Activated naive CD4-positive, alpha-beta T cell treated with anti-CD3 and anti-CD28 coated beads for 36 hours (primary cell): ENCODE measurements around the gene R3HCC1L. TPM values are rescaled to one million over a fixed set of nuclear protein-coding genes. Genes with fewer than 3 reads are reported as not detected.
"Not testable (repeated sequence)": the region's sequence is repeated elsewhere in the genome, so short reads cannot be mapped to it uniquely, and the experiment has no call there.

Experiments
- CTCF ChIA-PET: fragments of 350-600 bp; sonication (Branson Sonifier 250); formaldehyde crosslinking; loops from one replicate; lab custom pipeline; 2021; ENCODE audit warnings: antibody characterized with exemption; lab: Charles Lee
- DNase-seq: peaks from one replicate; pipeline ENCODE4 v3.0.0-alpha.2; 2020
- H3K27ac Mint-ChIP-seq: one replicate; pipeline ENCODE4 v1.8.0; 2021; ENCODE audit warnings: mild to moderate bottlenecking, mixed read lengths
- H3K27me3 Mint-ChIP-seq: one replicate; pipeline ENCODE4 v1.8.0; 2021; ENCODE audit warnings: low read depth, mixed read lengths
- H3K36me3 Mint-ChIP-seq: one replicate; pipeline ENCODE4 v1.8.0; 2021; ENCODE audit warnings: low read depth, mixed read lengths
- H3K4me1 Mint-ChIP-seq: one replicate; pipeline ENCODE4 v1.8.0; 2021; ENCODE audit warnings: low read depth, mixed read lengths
- H3K4me3 Mint-ChIP-seq: one replicate; pipeline ENCODE4 v1.8.0; 2021; ENCODE audit warnings: mild to moderate bottlenecking, moderate library complexity, mixed read lengths
- H3K9me3 Mint-ChIP-seq: one replicate; pipeline ENCODE4 v1.8.0; 2021; ENCODE audit warnings: mixed read lengths
- intact Hi-C: fragments of 100-400 bp; cut with micrococcal nuclease; formaldehyde crosslinking; loops from one replicate; pipeline ENCODE4 v1.15.1; 2023
- total RNA-seq, 2 experiments: library from RNA; stranded (reverse); gene quantifications; one replicate each; pipeline ENCODE4 v1.2.3, GENCODE V29; 2021

Gene R3HCC1L
- total RNA-seq, 2 experiments from 2014 or later, result 13.4 to 13.6 TPM

GRCh38 chr10:98135222-98135899 lies 904 bp downstream of the R3HCC1L start:
- Mint-ChIP-seq H3K36me3 (peaks cover 4% of the 10 kb centered on the region), H3K4me1 (peaks cover 42% of the 10 kb centered on the region), H3K9me3 (no peaks in the 10 kb centered on the region), H3K27me3 (no peaks in the 10 kb centered on the region), H3K4me3 (peak overlapping the region; percentile 89), H3K27ac (peak overlapping the region; percentile 96)
- intact Hi-C loops, result loop anchor here (1.0 to 10.0 kb wide), 7 partner anchors 283 to 1597 kb away; partner anchors contain the start of genes COX15, CUTC, GOT1 and SLC25A28
- DNase-seq, result no peak
- CTCF ChIA-PET, result interaction anchor here (1.5 kb wide), 1 partner anchor 36 kb away, joined by 4 read pairs; no protein-coding TSS in a partner anchor

- H3K4me3 Mint-ChIP-seq, CTCF ChIA-PET, H3K27me3 Mint-ChIP-seq: not testable (repeated sequence)
Observed at GRCh38 chr10:98136775-98137174, 2.3 kb downstream of the R3HCC1L start.

GRCh38 chr10:98138031-98138430 lies 3.6 kb downstream of the R3HCC1L start:
- peaks cover 4% of the 10 kb centered on the region for H3K36me3 Mint-ChIP-seq
- H3K4me3 Mint-ChIP-seq, result no peak overlapping the region
- H3K27me3 Mint-ChIP-seq, result no peaks in the 10 kb centered on the region
- no peaks in the 10 kb centered on the region for H3K9me3 Mint-ChIP-seq
- CTCF ChIA-PET, result interaction anchor here (0.7 kb wide), 1 partner anchor 59 kb away, joined by 3 read pairs; no protein-coding TSS in a partner anchor
- H3K27ac Mint-ChIP-seq, result peak overlapping the region; percentile 14
- H3K4me1 Mint-ChIP-seq, result peaks cover 65% of the 10 kb centered on the region
- no peak for DNase-seq
- intact Hi-C loops, result loop anchor here (5.0 to 10.0 kb wide), 4 partner anchors 286 to 1551 kb away; partner anchors contain the start of genes GOT1 and TM9SF3

More at GRCh38 chr10:98136775-98137174, 2.3 kb downstream of the R3HCC1L start:
- intact Hi-C loops, result loop anchor here (5.0 to 10.0 kb wide), 4 partner anchors 284 to 1549 kb away; partner anchors contain the start of genes GOT1 and TM9SF3
- not testable (repeated sequence) for H3K27ac Mint-ChIP-seq, H3K9me3 Mint-ChIP-seq, DNase-seq, H3K36me3 Mint-ChIP-seq
- peaks cover 53% of the 10 kb centered on the region for H3K4me1 Mint-ChIP-seq

GRCh38 chr10:98139431-98139830 lies 5.0 kb downstream of the R3HCC1L start:
- H3K4me1 Mint-ChIP-seq, result peaks cover 65% of the 10 kb centered on the region
- CTCF ChIA-PET, result no interaction called here
- H3K9me3 Mint-ChIP-seq, result no peaks in the 10 kb centered on the region
- no peak overlapping the region for H3K4me3 Mint-ChIP-seq
- H3K27ac Mint-ChIP-seq, result no peak overlapping the region
- intact Hi-C loops, result loop anchor here (5.0 to 10.0 kb wide), 4 partner anchors 287 to 1552 kb away; partner anchors contain the start of genes GOT1 and TM9SF3
- H3K27me3 Mint-ChIP-seq, result no peaks in the 10 kb centered on the region
- no peak for DNase-seq
- H3K36me3 Mint-ChIP-seq, result peaks cover 2% of the 10 kb centered on the region

- H3K36me3 Mint-ChIP-seq, result peaks cover 11% of the 10 kb centered on the region
- peaks cover 60% of the 10 kb centered on the region for H3K4me1 Mint-ChIP-seq
- CTCF ChIA-PET, result interaction anchor here (1.0 kb wide), 1 partner anchor 14 kb away, joined by 3 read pairs; no protein-coding TSS in a partner anchor
- peaks cover 5% of the 10 kb centered on the region for H3K9me3 Mint-ChIP-seq
- intact Hi-C loops, result no loop called here
- H3K27ac Mint-ChIP-seq, result peak overlapping the region; percentile 21
- H3K27me3 Mint-ChIP-seq, result no peaks in the 10 kb centered on the region
- H3K4me3 Mint-ChIP-seq, result no peak overlapping the region
- no peak for DNase-seq
Observed at GRCh38 chr10:98141484-98142073, 7.1 kb downstream of the R3HCC1L start.

- intact Hi-C loops, result no loop called here
Observed at GRCh38 chr10:98144985-98145384, 10.5 kb downstream of the R3HCC1L start.

GRCh38 chr10:98149858-98150257 lies 15.4 kb downstream of the R3HCC1L start:
- Mint-ChIP-seq H3K27ac (no peak overlapping the region), H3K9me3 (peaks cover 43% of the 10 kb centered on the region), H3K4me1 (peaks cover 17% of the 10 kb centered on the region), H3K36me3 (peaks cover 56% of the 10 kb centered on the region), H3K4me3 (no peak overlapping the region), H3K27me3 (no peaks in the 10 kb centered on the region)
- DNase-seq, result no peak
- intact Hi-C loops, result no loop called here
- CTCF ChIA-PET, result no interaction called here

More at GRCh38 chr10:98144985-98145384, 10.5 kb downstream of the R3HCC1L start:
- no peaks in the 10 kb centered on the region for H3K27me3 Mint-ChIP-seq
- H3K9me3 Mint-ChIP-seq, result peaks cover 30% of the 10 kb centered on the region
- H3K27ac Mint-ChIP-seq, result no peak overlapping the region
- peaks cover 35% of the 10 kb centered on the region for H3K36me3 Mint-ChIP-seq
- H3K4me1 Mint-ChIP-seq, result peaks cover 43% of the 10 kb centered on the region
- CTCF ChIA-PET, result interaction anchor here (1.3 kb wide), 1 partner anchor 25 kb away, joined by 5 read pairs; no protein-coding TSS in a partner anchor
- no peak overlapping the region for H3K4me3 Mint-ChIP-seq
- DNase-seq, result no peak

- DNase-seq, result no peak
- CTCF ChIA-PET, result interaction anchor here (0.7 to 1.3 kb wide), 2 partner anchors 20 to 35 kb away, joined by 4 to 5 read pairs; no protein-coding TSS in a partner anchor
- intact Hi-C loops, result no loop called here
- Mint-ChIP-seq H3K4me3 (no peak overlapping the region), H3K4me1 (peaks cover 14% of the 10 kb centered on the region), H3K27ac (no peak overlapping the region), H3K27me3 (no peaks in the 10 kb centered on the region), H3K36me3 (peaks cover 52% of the 10 kb centered on the region), H3K9me3 (peaks cover 40% of the 10 kb centered on the region)
Observed at GRCh38 chr10:98150544-98150943, 16.1 kb downstream of the R3HCC1L start.

GRCh38 chr10:98152778-98153177 lies 18.3 kb downstream of the R3HCC1L start:
- H3K27me3 Mint-ChIP-seq, CTCF ChIA-PET, intact Hi-C loops, DNase-seq, H3K4me3 Mint-ChIP-seq, H3K27ac Mint-ChIP-seq: not testable (repeated sequence)
- H3K9me3 Mint-ChIP-seq, result peaks cover 31% of the 10 kb centered on the region
- H3K4me1 Mint-ChIP-seq, result peaks cover 12% of the 10 kb centered on the region
- H3K36me3 Mint-ChIP-seq, result peaks cover 49% of the 10 kb centered on the region

GRCh38 chr10:98153213-98153958 lies 18.9 kb downstream of the R3HCC1L start:
- DNase-seq, intact Hi-C loops, H3K27me3 Mint-ChIP-seq, H3K27ac Mint-ChIP-seq, H3K4me3 Mint-ChIP-seq, CTCF ChIA-PET: not testable (repeated sequence)
- Mint-ChIP-seq H3K4me1 (peaks cover 12% of the 10 kb centered on the region), H3K36me3 (peaks cover 44% of the 10 kb centered on the region), H3K9me3 (peaks cover 28% of the 10 kb centered on the region)

GRCh38 chr10:98154076-98154475 lies 19.6 kb downstream of the R3HCC1L start:
- H3K27ac Mint-ChIP-seq, result no peak overlapping the region

GRCh38 chr10:98158576-98158975 lies 24.1 kb downstream of the R3HCC1L start:
- Mint-ChIP-seq H3K4me3 (no peak overlapping the region), H3K27me3 (no peaks in the 10 kb centered on the region), H3K4me1 (peaks cover 12% of the 10 kb centered on the region), H3K36me3 (peaks cover 7% of the 10 kb centered on the region), H3K27ac (no peak overlapping the region), H3K9me3 (no peaks in the 10 kb centered on the region)
- CTCF ChIA-PET, result no interaction called here
- no peak for DNase-seq
- intact Hi-C loops, result no loop called here

More at GRCh38 chr10:98154076-98154475, 19.6 kb downstream of the R3HCC1L start:
- intact Hi-C loops, result no loop called here
- Mint-ChIP-seq H3K4me1 (peaks cover 12% of the 10 kb centered on the region), H3K36me3 (peaks cover 41% of the 10 kb centered on the region), H3K9me3 (peaks cover 22% of the 10 kb centered on the region), H3K27me3 (no peaks in the 10 kb centered on the region), H3K4me3 (no peak overlapping the region)
- no peak for DNase-seq
- CTCF ChIA-PET, result no interaction called here
